OCI-LY3 (cell line): Measurements from ENCODE around the gene CCDC38.
A peak's percentile ranks its signal among the peaks of the same experiment; 100 is the strongest.

Experiments
- H2AFZ ChIP-seq: fragments of 200-600, 300-600 bp; shearing (Covaris generic); 2 replicates; pipeline ENCODE4 v1.6.0; 2014; ENCODE audit warnings: antibody characterized with exemption, low read depth, low read length
- H3K27ac ChIP-seq: fragments of 200-600, 300-600 bp; sonication (generic); 2 replicates; pipeline ENCODE4 v1.5.1; 2014; ENCODE audit warnings: mild to moderate bottlenecking, low read length, moderate library complexity, mixed read lengths
- H3K27me3 ChIP-seq: fragments of 200-600, 300-600 bp; sonication (generic); 2 replicates; pipeline ENCODE4 v1.6.1; 2014; ENCODE audit warnings: low read depth, low read length, mixed read lengths
- H3K36me3 ChIP-seq: fragments of 200-600, 300-600 bp; sonication (generic); replicated peaks from 2 replicates; pipeline ENCODE3; 2014; ENCODE audit warnings: low read depth, low read length, mixed read lengths
- H3K4me1 ChIP-seq: fragments of 300-600, 200-600 bp; sonication (generic); 2 replicates; pipeline ENCODE4 v1.6.1; 2014; ENCODE audit warnings: low read length, mixed read lengths
- H3K4me2 ChIP-seq: fragments of 200-600, 300-600 bp; sonication (generic); 2 replicates; pipeline ENCODE4 v1.6.1; 2014; ENCODE audit warnings: low read length, mixed read lengths
- H3K4me3 ChIP-seq: fragments of 300-600, 200-600 bp; sonication (generic); 2 replicates; pipeline ENCODE4 v1.5.1; 2014; ENCODE audit warnings: antibody characterized with exemption, mild to moderate bottlenecking, low read length, moderate library complexity
- H3K79me2 ChIP-seq: fragments of 300-600, 200-600 bp; shearing (Covaris generic); 2 replicates; pipeline ENCODE4 v1.6.1; 2014; ENCODE audit warnings: mild to moderate bottlenecking, low read length, mixed read lengths
- H3K9ac ChIP-seq: fragments of 300-600, 200-600 bp; shearing (Covaris generic); 2 replicates; pipeline ENCODE4 v1.6.0; 2014; ENCODE audit warnings: mild to moderate bottlenecking, low read length, moderate library complexity
- H3K9me3 ChIP-seq: fragments of 200-600, 300-600 bp; shearing (Covaris generic); 2 replicates; pipeline ENCODE4 v1.6.1; 2014; ENCODE audit warnings: low read length, mixed read lengths; ENCODE audit not compliant: insufficient read depth
- H4K20me1 ChIP-seq: fragments of 200-600, 300-600 bp; sonication (generic); 2 replicates; pipeline ENCODE4 v1.6.1; 2016; ENCODE audit warnings: low read length, mixed read lengths; ENCODE audit not compliant: insufficient read depth
- CTCF ChIP-seq: fragments of 200-600, 300-600 bp; sonication (generic); IDR thresholded peaks from 2 replicates; pipeline ENCODE4 v1.5.1; 2014; ENCODE audit warnings: antibody characterized with exemption, low read length, low read depth
- EZH2phosphoT487 ChIP-seq: fragments of 200-600 bp; shearing (Covaris generic); IDR thresholded peaks from 2 replicates; pipeline ENCODE4 v1.6.1; 2018; ENCODE audit warnings: antibody characterized with exemption, mixed run types, low read depth

Gene CCDC38

GRCh38 chr12:95858451-95859343 is 83.7 kb downstream of the CCDC38 start, which contains the start of gene SNRPF:
SNRPF (plus strand) TSS chr12:95858952; CDS start chr12:95859074, 122 bp downstream.
- Histone ChIP-seq H3K4me2 (peak within 1 kb of the TSS; percentile 95), H3K27ac (peak within 1 kb of the TSS; percentile 65), H3K27me3 (peaks cover 11% of the 10 kb centered on the region), H4K20me1 (peaks cover 5% of the 10 kb centered on the region; the same call in 1 of the 2 replicates), H2AFZ (peak within 1 kb of the TSS; percentile 91), H3K36me3 (peaks cover 31% of the 10 kb centered on the region), H3K9me3 (peaks cover 5% of the 10 kb centered on the region; the same call in 1 of the 2 replicates), H3K79me2 (peaks cover 50% of the 10 kb centered on the region), H3K4me3 (peak within 1 kb of the TSS; percentile 90), H3K4me1 (peaks cover 11% of the 10 kb centered on the region), H3K9ac (peak within 1 kb of the TSS; percentile 88)
- TF ChIP-seq EZH2phosphoT487 (no peak), CTCF (peak; percentile 11; the same call in 1 of the 2 replicates)

GRCh38 chr12:95857799-95858198 is 84.6 kb downstream of the CCDC38 start:
- Histone ChIP-seq H3K4me2 (peak overlapping the region; percentile 95), H3K4me3 (peak overlapping the region; percentile 90), H4K20me1 (peaks cover 5% of the 10 kb centered on the region; the same call in 1 of the 2 replicates), H3K9ac (no peak overlapping the region; the same call in 1 of the 2 replicates), H3K36me3 (peaks cover 22% of the 10 kb centered on the region), H3K9me3 (peaks cover 5% of the 10 kb centered on the region; the same call in 1 of the 2 replicates), H3K27me3 (peaks cover 11% of the 10 kb centered on the region), H3K4me1 (peaks cover 11% of the 10 kb centered on the region), H2AFZ (peak overlapping the region; percentile 91), H3K79me2 (peaks cover 41% of the 10 kb centered on the region), H3K27ac (no peak overlapping the region)
- TF ChIP-seq EZH2phosphoT487 (no peak), CTCF (no peak)

GRCh38 chr12:95857156-95857555 is 85.3 kb downstream of the CCDC38 start:
- Histone ChIP-seq H3K4me1 (peaks cover 11% of the 10 kb centered on the region), H4K20me1 (peaks cover 5% of the 10 kb centered on the region; the same call in 1 of the 2 replicates), H3K27ac (no peak overlapping the region), H3K36me3 (peaks cover 16% of the 10 kb centered on the region), H3K4me2 (no peak overlapping the region), H3K4me3 (no peak overlapping the region), H2AFZ (0 out of 2 replicates have a peak overlapping the region, but pooled peaks have one; percentile 91), H3K79me2 (peaks cover 35% of the 10 kb centered on the region), H3K27me3 (peaks cover 11% of the 10 kb centered on the region), H3K9me3 (peaks cover 5% of the 10 kb centered on the region; the same call in 1 of the 2 replicates), H3K9ac (no peak overlapping the region)
- TF ChIP-seq EZH2phosphoT487 (no peak), CTCF (no peak)

- TF ChIP-seq CTCF (no peak), EZH2phosphoT487 (no peak)
- H3K4me2 ChIP-seq, result no peak overlapping the region
Measured at GRCh38 chr12:95852133-95852532, 90.3 kb downstream of the CCDC38 start.

More at GRCh38 chr12:95852133-95852532, 90.3 kb downstream of the CCDC38 start:
- Histone ChIP-seq H3K36me3 (no peaks in the 10 kb centered on the region), H3K27ac (no peak overlapping the region), H3K27me3 (peaks cover 15% of the 10 kb centered on the region), H2AFZ (no peak overlapping the region), H3K9ac (no peak overlapping the region), H3K4me1 (no peaks in the 10 kb centered on the region), H3K79me2 (no peaks in the 10 kb centered on the region), H3K4me3 (no peak overlapping the region), H3K9me3 (no peaks in the 10 kb centered on the region), H4K20me1 (no peaks in the 10 kb centered on the region)
